Suprapubic skin (tissue), 4 donors: ENCODE measurements around the gene DGCR6L. TPM values are rescaled to one million over a fixed set of nuclear protein-coding genes. Genes with fewer than 3 reads are reported as not detected.

Experiments
- DNase-seq, 2 donors: peaks; one replicate each; pipeline ENCODE4 v3.0.0-alpha.2; 2019; ENCODE audit warnings: low spot score in 2 of 2
- H3K27ac ChIP-seq: fragments of 200-600 bp; sonication (generic); one replicate; pipeline ENCODE4 v1.5.1; 2019
- H3K27me3 ChIP-seq: fragments of 200-600 bp; sonication (generic); one replicate; pipeline ENCODE4 v1.5.1; 2019
- H3K36me3 ChIP-seq: fragments of 200-600 bp; sonication (generic); one replicate; pipeline ENCODE4 v1.5.1; 2019
- H3K4me1 ChIP-seq: fragments of 200-600 bp; sonication (generic); one replicate; pipeline ENCODE4 v1.5.1; 2019
- H3K4me3 ChIP-seq: fragments of 200-600 bp; sonication (generic); one replicate; pipeline ENCODE4 v1.5.1; 2019; ENCODE audit warnings: mild to moderate bottlenecking
- H3K9me3 ChIP-seq: fragments of 200-600 bp; sonication (generic); one replicate; pipeline ENCODE4 v1.5.1; 2019
- EP300 ChIP-seq: sonication (generic); formaldehyde crosslinking; IDR thresholded peaks from one replicate; pipeline ENCODE4 v1.6.1; 2017; ENCODE audit warnings: antibody characterized with exemption
- POLR2A ChIP-seq, 2 donors: fragments of 450-650 bp; IDR thresholded peaks; one replicate each; pipeline ENCODE4 v1.6.1; 2017; ENCODE audit warnings: antibody characterized with exemption in 2 of 2, mild to moderate bottlenecking in 2 of 2, moderate library complexity in 2 of 2
- POLR2AphosphoS5 ChIP-seq, 3 donors: sonication (generic); formaldehyde crosslinking; IDR thresholded peaks; one replicate each; pipeline ENCODE4 v1.6.1; 2017; ENCODE audit warnings: antibody characterized with exemption in 3 of 3
- WGBS: methylation state at CpG from one replicate; pipeline ENCODE4 v1.1.5; 2018; 5-methylcytosine and 5-hydroxymethylcytosine counted together
- total RNA-seq, 4 donors: library from RNA; depleted of rRNA; stranded (reverse); fragments of >200 nt; gene quantifications; one replicate each; pipeline ENCODE4 v1.1.0, GENCODE V29; 2016
- TF ChIP-seq, protein P1 (sequence below), 2 donors: fragments of 200-600 bp in 1 of 2; fragments of 450-650 bp in 1 of 2; sonication (generic) in 1 of 2; IDR thresholded peaks; one replicate each; pipeline ENCODE4 v1.5.1; 2016 to 2019; ENCODE audit warnings: antibody characterized with exemption in 2 of 2, mild to moderate bottlenecking in 1 of 2, moderate library complexity in 1 of 2

The DGCR6L gene
- total RNA-seq, 4 donors from 2014 or later, result 45.9 to 75.2 (median 63.0) TPM

DNA sequence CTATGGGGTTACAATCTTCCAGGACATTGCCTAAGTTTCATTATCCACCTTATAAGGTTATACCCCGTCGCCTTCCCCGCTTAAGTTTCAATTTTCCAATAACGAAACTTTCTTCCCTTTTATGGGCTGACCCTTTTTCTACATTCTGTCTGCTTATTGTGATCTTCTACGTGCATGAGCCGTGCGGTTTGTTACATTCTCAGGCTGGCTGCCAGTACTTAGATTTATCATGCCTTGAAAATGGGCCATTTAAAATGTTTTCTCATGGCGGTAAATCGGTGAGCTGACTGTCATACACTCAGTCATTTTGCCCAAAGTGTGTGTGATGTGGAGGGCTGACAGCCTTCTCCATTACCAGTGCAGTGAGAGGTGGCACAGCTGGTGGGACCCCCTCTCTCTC, 23.3 kb downstream of the DGCR6L start:
- 84% methylated on average over 9 of the region's 9 CpGs for WGBS
- H3K36me3 ChIP-seq, result no peaks in the 10 kb centered on the region
- DNase-seq, result no peak
- TF ChIP-seq EP300 (no peak), POLR2A (IDR thresholded peaks at IDR 0.05) (no peak), POLR2AphosphoS5 (IDR thresholded peaks at IDR 0.05) (no peak)
- TF ChIP-seq, protein P1, sequence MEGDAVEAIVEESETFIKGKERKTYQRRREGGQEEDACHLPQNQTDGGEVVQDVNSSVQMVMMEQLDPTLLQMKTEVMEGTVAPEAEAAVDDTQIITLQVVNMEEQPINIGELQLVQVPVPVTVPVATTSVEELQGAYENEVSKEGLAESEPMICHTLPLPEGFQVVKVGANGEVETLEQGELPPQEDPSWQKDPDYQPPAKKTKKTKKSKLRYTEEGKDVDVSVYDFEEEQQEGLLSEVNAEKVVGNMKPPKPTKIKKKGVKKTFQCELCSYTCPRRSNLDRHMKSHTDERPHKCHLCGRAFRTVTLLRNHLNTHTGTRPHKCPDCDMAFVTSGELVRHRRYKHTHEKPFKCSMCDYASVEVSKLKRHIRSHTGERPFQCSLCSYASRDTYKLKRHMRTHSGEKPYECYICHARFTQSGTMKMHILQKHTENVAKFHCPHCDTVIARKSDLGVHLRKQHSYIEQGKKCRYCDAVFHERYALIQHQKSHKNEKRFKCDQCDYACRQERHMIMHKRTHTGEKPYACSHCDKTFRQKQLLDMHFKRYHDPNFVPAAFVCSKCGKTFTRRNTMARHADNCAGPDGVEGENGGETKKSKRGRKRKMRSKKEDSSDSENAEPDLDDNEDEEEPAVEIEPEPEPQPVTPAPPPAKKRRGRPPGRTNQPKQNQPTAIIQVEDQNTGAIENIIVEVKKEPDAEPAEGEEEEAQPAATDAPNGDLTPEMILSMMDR (IDR thresholded peaks at IDR 0.05), result no peak
- no peak overlapping the region for H3K4me3 ChIP-seq
- H3K4me1 ChIP-seq, result peaks cover 21% of the 10 kb centered on the region
- H3K27ac ChIP-seq, result no peak overlapping the region
- H3K27me3 ChIP-seq, result peaks cover 8% of the 10 kb centered on the region
- H3K9me3 ChIP-seq, result no peaks in the 10 kb centered on the region

DNA sequence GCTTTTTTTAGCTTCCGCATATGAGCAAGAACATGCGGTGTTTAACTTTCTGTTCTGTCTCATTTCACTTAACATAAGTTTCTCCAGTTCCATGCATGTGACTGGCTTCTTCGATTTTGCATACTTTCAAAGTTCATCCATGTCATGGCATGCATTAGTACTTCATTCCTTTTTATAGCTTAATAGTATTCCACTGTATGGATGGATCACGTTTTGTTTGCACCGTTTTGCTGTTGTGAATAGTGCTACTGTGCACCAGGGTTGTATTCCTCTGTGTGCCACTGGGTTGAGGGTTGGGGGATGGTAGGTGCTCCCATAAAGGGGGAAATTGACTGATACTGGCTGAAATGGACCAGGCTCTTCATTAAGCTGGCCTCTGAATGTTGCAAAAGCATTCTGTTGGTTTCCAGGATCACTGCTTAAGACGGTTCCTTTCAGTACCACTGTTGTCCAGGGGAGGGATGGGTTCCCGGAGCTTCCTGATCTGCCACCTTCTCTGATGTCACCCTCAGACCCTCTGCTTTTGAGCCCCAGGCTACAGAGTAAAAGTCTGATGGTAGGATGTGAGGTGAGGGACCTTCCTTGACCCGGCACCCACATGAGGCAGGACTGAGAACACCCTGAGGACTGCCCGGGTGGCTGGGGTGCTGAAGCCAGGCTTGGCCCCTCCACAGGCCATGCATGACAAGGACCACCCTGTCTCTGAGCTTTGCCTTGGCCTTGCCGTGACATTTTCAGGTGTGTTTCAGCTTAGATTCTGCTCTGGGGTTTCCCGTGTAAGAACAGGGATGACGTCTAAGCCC, 24.4 kb downstream of the DGCR6L start:
- Histone ChIP-seq H3K27ac (no peak overlapping the region), H3K36me3 (no peaks in the 10 kb centered on the region), H3K4me1 (peaks cover 21% of the 10 kb centered on the region), H3K4me3 (no peak overlapping the region), H3K27me3 (peaks cover 8% of the 10 kb centered on the region), H3K9me3 (no peaks in the 10 kb centered on the region)
- WGBS, result 76% methylated on average over 11 of the region's 12 CpGs
- TF ChIP-seq, protein P1 (IDR thresholded peaks at IDR 0.05), result no peak
- TF ChIP-seq POLR2AphosphoS5 (IDR thresholded peaks at IDR 0.05), result no peak
- TF ChIP-seq EP300, result no peak
- no peak for TF ChIP-seq POLR2A (IDR thresholded peaks at IDR 0.05)
- no peak for DNase-seq

DNA sequence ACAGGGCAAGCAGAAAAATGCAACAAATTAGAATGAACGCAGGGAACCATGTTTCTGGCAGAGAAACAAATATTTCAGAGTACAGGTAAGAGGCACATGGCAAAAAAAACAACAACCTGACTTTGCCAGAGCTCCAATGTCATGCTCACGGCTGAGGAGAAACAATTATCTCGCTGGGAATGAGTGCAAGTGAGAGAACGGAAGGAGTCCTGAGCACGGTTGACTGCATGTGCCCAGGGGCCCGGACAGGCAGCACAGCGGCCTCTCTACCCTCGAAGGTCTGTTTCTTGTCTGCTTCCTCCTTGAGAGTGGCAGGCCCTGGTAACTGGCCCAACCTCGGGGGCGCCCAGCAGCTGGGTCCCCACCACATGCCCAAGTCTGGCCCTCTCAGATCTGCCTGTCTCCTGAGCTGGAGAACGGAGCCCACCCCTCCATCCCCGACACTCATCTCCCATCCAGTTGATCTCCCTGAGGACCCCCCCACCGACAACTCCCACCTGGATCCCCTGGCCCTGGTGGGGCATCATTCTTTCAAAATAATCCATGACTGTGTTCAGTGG, 27.1 kb downstream of the DGCR6L start:
- Histone ChIP-seq H3K27ac (no peak overlapping the region), H3K27me3 (peaks cover 14% of the 10 kb centered on the region), H3K4me1 (no peaks in the 10 kb centered on the region), H3K4me3 (no peak overlapping the region), H3K9me3 (no peaks in the 10 kb centered on the region), H3K36me3 (no peaks in the 10 kb centered on the region)
- DNase-seq, result no peak
- TF ChIP-seq, protein P1 (IDR thresholded peaks at IDR 0.05), result no peak
- no peak for TF ChIP-seq POLR2AphosphoS5 (IDR thresholded peaks at IDR 0.05)
- 60% methylated on average over 12 of the region's 13 CpGs for WGBS

DNA sequence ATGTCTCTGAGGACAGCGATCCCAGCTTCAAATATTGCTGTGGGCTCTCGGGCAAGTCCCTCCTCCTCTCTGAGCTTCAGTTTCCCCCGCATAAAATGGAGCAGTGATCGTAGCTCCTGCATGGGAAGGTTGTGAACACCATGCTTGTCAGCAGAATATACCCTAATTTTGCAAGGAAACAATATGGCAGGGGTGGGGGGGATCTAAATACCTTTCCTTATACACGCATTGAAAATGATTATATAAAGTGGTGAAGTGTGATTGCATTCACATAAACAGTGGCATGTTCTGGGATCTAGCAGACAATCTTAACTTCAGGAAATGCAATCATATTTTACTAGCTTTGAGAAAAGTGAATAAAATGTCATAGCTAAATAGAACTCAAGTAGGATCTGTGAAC, 27.8 kb downstream of the DGCR6L start:
- no peaks in the 10 kb centered on the region for H3K4me1 ChIP-seq
- no peak overlapping the region for H3K27ac ChIP-seq
- no peak for TF ChIP-seq POLR2AphosphoS5 (IDR thresholded peaks at IDR 0.05)
- TF ChIP-seq EP300, result no peak
- TF ChIP-seq POLR2A (IDR thresholded peaks at IDR 0.05), result no peak
- TF ChIP-seq, protein P1 (IDR thresholded peaks at IDR 0.05), result no peak
- no peak overlapping the region for H3K4me3 ChIP-seq
- peaks cover 14% of the 10 kb centered on the region for H3K27me3 ChIP-seq
- no peak for DNase-seq
- H3K9me3 ChIP-seq, result no peaks in the 10 kb centered on the region
- no peaks in the 10 kb centered on the region for H3K36me3 ChIP-seq
- 74% methylated on average over 5 of the region's 5 CpGs for WGBS

DNA sequence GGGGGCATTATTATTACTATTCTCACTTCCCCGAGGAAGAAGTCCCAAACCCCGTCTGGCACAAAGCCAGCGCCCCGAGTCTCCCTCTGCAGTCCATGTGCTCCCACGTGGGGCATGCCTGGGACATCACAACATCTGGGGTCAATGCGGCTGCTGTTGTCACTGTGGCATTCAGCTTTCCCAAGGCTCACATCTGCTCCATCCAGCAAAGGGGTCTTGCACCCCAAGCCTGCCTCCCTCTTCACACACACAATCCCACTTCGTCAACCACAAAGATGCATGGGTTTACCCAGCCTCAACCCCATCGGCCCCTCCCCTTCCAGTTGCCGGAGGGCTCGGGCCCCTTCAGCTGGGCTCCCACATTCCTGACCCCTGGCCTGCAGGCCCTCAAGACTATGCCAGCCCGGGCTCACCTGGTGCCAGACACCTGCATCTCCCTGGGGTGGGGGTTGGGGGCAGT, 28.2 kb downstream of the DGCR6L start:
- WGBS, result 53% methylated on average over 9 of the region's 11 CpGs
- DNase-seq, result no peak
- Histone ChIP-seq H3K9me3 (no peaks in the 10 kb centered on the region), H3K4me3 (no peak overlapping the region), H3K36me3 (no peaks in the 10 kb centered on the region), H3K27me3 (peaks cover 17% of the 10 kb centered on the region), H3K4me1 (no peaks in the 10 kb centered on the region), H3K27ac (no peak overlapping the region)
- TF ChIP-seq POLR2AphosphoS5 (IDR thresholded peaks at IDR 0.05) (no peak), POLR2A (IDR thresholded peaks at IDR 0.05) (no peak), EP300 (no peak)
- TF ChIP-seq, protein P1 (IDR thresholded peaks at IDR 0.05), result no peak
